ENCODE data around the gene FAM120A. TPM values are rescaled to one million over a fixed set of nuclear protein-coding genes. Genes with fewer than 3 reads are reported as not detected.

The FAM120A gene
- total and polyA plus RNA-seq, 9 of the 15 experiments (the other 6 are each of a cell fraction or from before 2014, with no cell fraction given), result 8.7 to 71.0 (median 42.2) TPM

GRCh38 chr9:93450945-93451815, at the start of gene FAM120A (continued):
- TF ChIP-seq, protein P1, sequence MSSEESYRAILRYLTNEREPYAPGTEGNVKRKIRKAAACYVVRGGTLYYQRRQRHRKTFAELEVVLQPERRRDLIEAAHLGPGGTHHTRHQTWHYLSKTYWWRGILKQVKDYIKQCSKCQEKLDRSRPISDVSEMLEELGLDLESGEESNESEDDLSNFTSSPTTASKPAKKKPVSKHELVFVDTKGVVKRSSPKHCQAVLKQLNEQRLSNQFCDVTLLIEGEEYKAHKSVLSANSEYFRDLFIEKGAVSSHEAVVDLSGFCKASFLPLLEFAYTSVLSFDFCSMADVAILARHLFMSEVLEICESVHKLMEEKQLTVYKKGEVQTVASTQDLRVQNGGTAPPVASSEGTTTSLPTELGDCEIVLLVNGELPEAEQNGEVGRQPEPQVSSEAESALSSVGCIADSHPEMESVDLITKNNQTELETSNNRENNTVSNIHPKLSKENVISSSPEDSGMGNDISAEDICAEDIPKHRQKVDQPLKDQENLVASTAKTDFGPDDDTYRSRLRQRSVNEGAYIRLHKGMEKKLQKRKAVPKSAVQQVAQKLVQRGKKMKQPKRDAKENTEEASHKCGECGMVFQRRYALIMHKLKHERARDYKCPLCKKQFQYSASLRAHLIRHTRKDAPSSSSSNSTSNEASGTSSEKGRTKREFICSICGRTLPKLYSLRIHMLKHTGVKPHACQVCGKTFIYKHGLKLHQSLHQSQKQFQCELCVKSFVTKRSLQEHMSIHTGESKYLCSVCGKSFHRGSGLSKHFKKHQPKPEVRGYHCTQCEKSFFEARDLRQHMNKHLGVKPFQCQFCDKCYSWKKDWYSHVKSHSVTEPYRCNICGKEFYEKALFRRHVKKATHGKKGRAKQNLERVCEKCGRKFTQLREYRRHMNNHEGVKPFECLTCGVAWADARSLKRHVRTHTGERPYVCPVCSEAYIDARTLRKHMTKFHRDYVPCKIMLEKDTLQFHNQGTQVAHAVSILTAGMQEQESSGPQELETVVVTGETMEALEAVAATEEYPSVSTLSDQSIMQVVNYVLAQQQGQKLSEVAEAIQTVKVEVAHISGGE (CRISPR knock-in tag; IDR thresholded peaks at IDR 0.05), result peak in 1 of 3 experiments; percentile 72; a peak in 2 of 6 replicates
- TF ChIP-seq, protein P2, sequence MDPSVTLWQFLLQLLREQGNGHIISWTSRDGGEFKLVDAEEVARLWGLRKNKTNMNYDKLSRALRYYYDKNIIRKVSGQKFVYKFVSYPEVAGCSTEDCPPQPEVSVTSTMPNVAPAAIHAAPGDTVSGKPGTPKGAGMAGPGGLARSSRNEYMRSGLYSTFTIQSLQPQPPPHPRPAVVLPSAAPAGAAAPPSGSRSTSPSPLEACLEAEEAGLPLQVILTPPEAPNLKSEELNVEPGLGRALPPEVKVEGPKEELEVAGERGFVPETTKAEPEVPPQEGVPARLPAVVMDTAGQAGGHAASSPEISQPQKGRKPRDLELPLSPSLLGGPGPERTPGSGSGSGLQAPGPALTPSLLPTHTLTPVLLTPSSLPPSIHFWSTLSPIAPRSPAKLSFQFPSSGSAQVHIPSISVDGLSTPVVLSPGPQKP (CRISPR knock-in tag; IDR thresholded peaks at IDR 0.05), result no peak
- TF ChIP-seq KLF6 (CRISPR knock-in tag; IDR thresholded peaks at IDR 0.05; ENCODE audit: borderline replicate concordance) (no peak), COPS2 (conservative IDR thresholded peaks at IDR 0.05) (no peak), SAFB2 (IDR thresholded peaks at IDR 0.05; ENCODE audit: borderline replicate concordance, low read depth, low read length, severe bottlenecking) (no peak), USF1 (CRISPR knock-in tag; IDR thresholded peaks at IDR 0.05) (no peak), ZSCAN32 (CRISPR knock-in tag; IDR thresholded peaks at IDR 0.05) (no peak), POLR2G (IDR thresholded peaks at IDR 0.05; ENCODE audit: low read depth, low read length) (peak; percentile 82), ETV6 (IDR thresholded peaks at IDR 0.05; ENCODE audit: borderline replicate concordance in 1 of 2, low read depth in 2 of 2, low read length in 1 of 2) (no peak), ETV6 (CRISPR knock-in tag; IDR thresholded peaks at IDR 0.05; ENCODE audit: borderline replicate concordance) (no peak), CCNT2 (IDR thresholded peaks at IDR 0.05; ENCODE audit: borderline replicate concordance, extremely low read depth, insufficient read length, low read depth, low read length) (peak; percentile 71), MTA3 (IDR thresholded peaks at IDR 0.05; ENCODE audit: borderline replicate concordance) (peak; percentile 56; the same call in 1 of the 2 replicates), MYC (IDR thresholded peaks at IDR 0.05; ENCODE audit: low read depth, low read length) (peak; percentile 75), MYC (CRISPR knock-in tag; IDR thresholded peaks at IDR 0.05; ENCODE audit: borderline replicate concordance, low read depth) (0 out of 2 replicates have a peak, but pooled peaks have one; percentile 53), TFAP4 (CRISPR knock-in tag; IDR thresholded peaks at IDR 0.05; ENCODE audit: borderline replicate concordance) (peak; percentile 39; the same call in 1 of the 2 replicates), GATAD2B (IDR thresholded peaks at IDR 0.05; ENCODE audit: borderline replicate concordance) (peak; percentile 78)
- TF ChIP-seq, protein P3, sequence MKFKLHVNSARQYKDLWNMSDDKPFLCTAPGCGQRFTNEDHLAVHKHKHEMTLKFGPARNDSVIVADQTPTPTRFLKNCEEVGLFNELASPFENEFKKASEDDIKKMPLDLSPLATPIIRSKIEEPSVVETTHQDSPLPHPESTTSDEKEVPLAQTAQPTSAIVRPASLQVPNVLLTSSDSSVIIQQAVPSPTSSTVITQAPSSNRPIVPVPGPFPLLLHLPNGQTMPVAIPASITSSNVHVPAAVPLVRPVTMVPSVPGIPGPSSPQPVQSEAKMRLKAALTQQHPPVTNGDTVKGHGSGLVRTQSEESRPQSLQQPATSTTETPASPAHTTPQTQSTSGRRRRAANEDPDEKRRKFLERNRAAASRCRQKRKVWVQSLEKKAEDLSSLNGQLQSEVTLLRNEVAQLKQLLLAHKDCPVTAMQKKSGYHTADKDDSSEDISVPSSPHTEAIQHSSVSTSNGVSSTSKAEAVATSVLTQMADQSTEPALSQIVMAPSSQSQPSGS (CRISPR knock-in tag; IDR thresholded peaks at IDR 0.05), result 0 out of 2 replicates have a peak, but pooled peaks have one; percentile 61
